ENCODE measurements around the gene FAM114A1. TPM values are rescaled to one million over a fixed set of nuclear protein-coding genes. Genes with fewer than 3 reads are reported as not detected.
A peak's percentile ranks its signal among the peaks of the same experiment; 100 is the strongest.

FAM114A1 gene
- total and polyA plus RNA-seq, 2 of the 4 experiments (the other 2 are of a cell fraction) = 135 to 649 TPM

DNA sequence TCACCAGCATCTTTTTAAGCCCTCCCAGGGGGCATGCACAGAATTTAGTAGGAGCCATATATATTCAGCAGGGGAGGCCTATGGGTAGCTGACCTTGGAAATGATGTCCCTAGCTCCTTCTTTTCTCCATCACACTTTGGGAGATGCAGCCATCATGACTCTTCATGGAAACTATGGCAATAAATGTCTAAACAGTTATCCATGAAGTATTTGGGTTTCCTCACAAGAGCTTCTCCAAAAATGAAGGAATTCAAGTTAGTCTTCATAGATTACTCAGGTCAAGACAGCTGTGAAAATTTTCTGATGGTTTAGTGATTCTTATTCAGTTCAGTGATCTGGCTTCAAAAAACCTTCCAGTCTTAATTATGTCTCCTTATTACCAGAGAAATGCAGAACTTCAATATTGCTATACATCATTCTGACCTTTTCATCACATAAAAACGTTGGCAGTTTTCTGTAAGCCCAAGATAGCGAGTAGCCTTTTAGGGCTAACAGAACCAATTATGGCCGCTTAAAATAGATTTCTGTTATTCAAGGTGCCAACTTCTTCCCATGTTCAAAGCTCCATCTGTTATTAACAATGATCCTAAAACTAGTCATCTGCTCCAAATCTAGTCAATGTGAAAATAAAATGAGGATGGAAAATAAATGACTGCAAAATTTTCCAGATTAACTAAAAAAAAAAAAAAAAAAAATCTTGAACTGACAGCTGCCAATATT is 112.1 kb downstream of the FAM114A1 start:
- peaks cover 16% of the 10 kb centered on the region; the same call in 1 of the 2 replicates for H3K9me1 ChIP-seq (ENCODE audit: insufficient read depth, low read length)
- BruUV-seq (replicated peaks) = no TSS peak
- DNase-seq (no peak), ATAC-seq (ENCODE audit: low read depth) (no peak)
- dilution Hi-C loops (cut with HindIII; ENCODE audit: low sequenced_read_pairs, unreplicated experiment) (no loop called here), in situ Hi-C loops (cut with MboI; ENCODE audit: low sequenced_read_pairs) (no loop called here), intact Hi-C loops (cut with micrococcal nuclease) (no loop called here)
- peak overlapping the region; percentile 45 for H2BK20ac ChIP-seq (ENCODE audit: low read depth, low read length)
- ChIA-PET CTCF (interaction anchor here (0.6 kb wide), 1 partner anchor 46 kb away, joined by 3 read pairs; no protein-coding TSS in a partner anchor), POLR2A (ENCODE audit: unreplicated experiment) (interaction anchor here (1.2 kb wide), 1 partner anchor 65 kb away, joined by 3 read pairs; no protein-coding TSS in a partner anchor)
- peak overlapping the region; percentile 42; the same call in 1 of the 2 replicates for H4K5ac ChIP-seq (ENCODE audit: low read depth, low read length)
- H3K14ac ChIP-seq (replicated peaks; ENCODE audit: low read depth, low read length) = no peak overlapping the region
- peak overlapping the region; percentile 55; the same call in 2 of the 3 replicates for H2BK15ac ChIP-seq (ENCODE audit: low read depth, low read length)
- no peak overlapping the region for H3K23ac ChIP-seq (ENCODE audit: low read depth, low read length)
- peak overlapping the region; percentile 38; the same call in 1 of the 2 replicates for H2AK5ac ChIP-seq (ENCODE audit: low read depth, low read length)
- no peaks in the 10 kb centered on the region for H3K36me3 ChIP-seq (ENCODE audit: control insufficient read depth, insufficient read depth, low read length)
- TF ChIP-seq CHD1 (IDR thresholded peaks at IDR 0.05; ENCODE audit: low read depth, low read length) (no peak), RFX5 (IDR thresholded peaks at IDR 0.05; ENCODE audit: low read depth, low read length) (no peak), NFE2L2 (IDR thresholded peaks at IDR 0.05; ENCODE audit: low read depth, low read length) (no peak), MAFK (IDR thresholded peaks at IDR 0.05; ENCODE audit: low read depth, low read length) (no peak), FOS (IDR thresholded peaks at IDR 0.05; ENCODE audit: low read depth, low read length) (no peak), MXI1 (IDR thresholded peaks at IDR 0.05; ENCODE audit: borderline replicate concordance, low read depth, low read length) (no peak), RAD21 (IDR thresholded peaks at IDR 0.05; ENCODE audit: low read length) (no peak), SMC3 (IDR thresholded peaks at IDR 0.05; ENCODE audit: low read depth, low read length) (no peak), CEBPB (IDR thresholded peaks at IDR 0.05; ENCODE audit: low read depth, low read length) (no peak), BHLHE40 (IDR thresholded peaks at IDR 0.05; ENCODE audit: low read depth, low read length) (no peak), POLR2A (IDR thresholded peaks at IDR 0.05; ENCODE audit: low read depth, low read length) (no peak), MAZ (IDR thresholded peaks at IDR 0.05; ENCODE audit: borderline replicate concordance, low read depth, low read length) (no peak)
- TF ChIP-seq, protein P1, sequence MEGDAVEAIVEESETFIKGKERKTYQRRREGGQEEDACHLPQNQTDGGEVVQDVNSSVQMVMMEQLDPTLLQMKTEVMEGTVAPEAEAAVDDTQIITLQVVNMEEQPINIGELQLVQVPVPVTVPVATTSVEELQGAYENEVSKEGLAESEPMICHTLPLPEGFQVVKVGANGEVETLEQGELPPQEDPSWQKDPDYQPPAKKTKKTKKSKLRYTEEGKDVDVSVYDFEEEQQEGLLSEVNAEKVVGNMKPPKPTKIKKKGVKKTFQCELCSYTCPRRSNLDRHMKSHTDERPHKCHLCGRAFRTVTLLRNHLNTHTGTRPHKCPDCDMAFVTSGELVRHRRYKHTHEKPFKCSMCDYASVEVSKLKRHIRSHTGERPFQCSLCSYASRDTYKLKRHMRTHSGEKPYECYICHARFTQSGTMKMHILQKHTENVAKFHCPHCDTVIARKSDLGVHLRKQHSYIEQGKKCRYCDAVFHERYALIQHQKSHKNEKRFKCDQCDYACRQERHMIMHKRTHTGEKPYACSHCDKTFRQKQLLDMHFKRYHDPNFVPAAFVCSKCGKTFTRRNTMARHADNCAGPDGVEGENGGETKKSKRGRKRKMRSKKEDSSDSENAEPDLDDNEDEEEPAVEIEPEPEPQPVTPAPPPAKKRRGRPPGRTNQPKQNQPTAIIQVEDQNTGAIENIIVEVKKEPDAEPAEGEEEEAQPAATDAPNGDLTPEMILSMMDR (conservative IDR thresholded peaks at IDR 0.05; ENCODE audit: low read depth, low read length) = no peak
- H3K18ac ChIP-seq (ENCODE audit: low read depth, low read length) = peak overlapping the region; percentile 56
- no peaks in the 10 kb centered on the region for H4K20me1 ChIP-seq (ENCODE audit: insufficient read depth, low read length)
- peak overlapping the region; percentile 21; the same call in 1 of the 2 replicates for H2BK120ac ChIP-seq (ENCODE audit: low read depth, low read length)
- peak overlapping the region; percentile 72; the same call in 1 of the 2 replicates for H3K4ac ChIP-seq (ENCODE audit: low read depth, low read length)
- H2AFZ ChIP-seq (replicated peaks; ENCODE audit: low read length, poor library complexity) = no peak overlapping the region
- H3K56ac ChIP-seq (ENCODE audit: extremely low read depth, insufficient read depth, low read length) = no peak overlapping the region; the same call in 1 of the 2 replicates
- H3K9ac ChIP-seq (ENCODE audit: low read depth, low read length) = no peak overlapping the region
- no peaks in the 10 kb centered on the region for H3K27me3 ChIP-seq (ENCODE audit: control insufficient read depth, insufficient read depth, low read length)
- peak overlapping the region; percentile 1 for H2BK5ac ChIP-seq (ENCODE audit: low read depth, low read length, poor library complexity, severe bottlenecking)
- H3K27ac ChIP-seq (ENCODE audit: insufficient read depth, low read length) = no peak overlapping the region
- peaks cover 3 to 10% of the 10 kb centered on the region in 2 experiments; a peak in 3 of 4 replicates for H3K79me1 ChIP-seq (ENCODE audit: low read depth in 1 of 2, low read length in 2 of 2)
- H4K8ac ChIP-seq (ENCODE audit: low read depth in 2 of 2, low read length in 2 of 2) = peak overlapping the region; percentile 13 to 47; a peak in 3 of 4 replicates
- peaks cover 17% of the 10 kb centered on the region for H3K4me1 ChIP-seq (ENCODE audit: control insufficient read depth, insufficient read depth, low read length)
- H3K4me2 ChIP-seq (ENCODE audit: low read depth, low read length) = no peak overlapping the region
- H2AK9ac ChIP-seq (replicated peaks; ENCODE audit: low read depth, low read length, poor library complexity) = no peak overlapping the region
- no peaks in the 10 kb centered on the region for H3K9me3 ChIP-seq (ENCODE audit: control insufficient read depth, insufficient read depth, low read length)
- H3K4me3 ChIP-seq (ENCODE audit: insufficient read depth, low read depth, low read length) = no peak overlapping the region
- WGBS, 2 experiments (ENCODE audit: extremely low coverage in 2 of 2, insufficient read length in 1 of 2) = no CpG with 5 or more reads among the region's 3 CpGs
- peak overlapping the region; percentile 68 for H4K91ac ChIP-seq (ENCODE audit: insufficient read depth, low read depth, low read length)
